Measurements from ENCODE around the gene TBC1D25. TPM values are rescaled to one million over a fixed set of nuclear protein-coding genes. Genes with fewer than 3 reads are reported as not detected.

The TBC1D25 gene
- total RNA-seq, 2 experiments from 2014 or later = 7.6 to 11.2 TPM

DNA sequence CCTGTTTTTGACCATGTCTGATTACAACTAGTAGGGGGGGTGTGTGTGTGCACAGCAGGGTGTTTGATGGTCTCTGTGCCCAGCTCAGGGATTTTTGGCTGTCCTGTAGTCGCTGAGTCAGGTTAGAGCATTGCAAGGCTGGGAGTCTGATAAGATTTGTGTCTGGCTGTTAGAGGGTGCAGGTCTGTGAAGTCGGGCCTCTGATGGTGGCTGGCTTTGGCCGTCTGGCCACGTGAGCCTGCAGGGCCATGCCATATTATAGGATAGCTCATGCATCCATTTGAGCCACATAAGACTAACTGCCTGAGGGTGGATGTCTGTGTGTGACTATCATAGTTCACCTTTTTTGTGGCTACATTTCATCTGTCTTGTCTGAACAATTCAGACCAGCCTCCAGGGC, 25.8 kb upstream of the TBC1D25 start:
- Histone ChIP-seq H3K4me1 (ENCODE audit: insufficient read depth, low read length, poor library complexity, severe bottlenecking) (peaks cover 18% of the 10 kb centered on the region), H3K9me2 (ENCODE audit: insufficient read depth, low read length) (no peaks in the 10 kb centered on the region), H3K4me3 (ENCODE audit: low read depth, low read length, poor library complexity, severe bottlenecking) (no peak overlapping the region), H2AFZ (ENCODE audit: low read length) (no peak overlapping the region), H3K36me3 (ENCODE audit: insufficient read depth, low read length) (no peaks in the 10 kb centered on the region), H3K4me2 (ENCODE audit: low read length) (no peak overlapping the region), H3K9me3 (ENCODE audit: low read length) (no peaks in the 10 kb centered on the region), H4K20me1 (ENCODE audit: insufficient read depth, low read length) (no peaks in the 10 kb centered on the region), H3K79me2 (ENCODE audit: insufficient read depth, low read depth, low read length) (no peaks in the 10 kb centered on the region), H3K27ac (ENCODE audit: low read depth, low read length, poor library complexity, severe bottlenecking) (no peak overlapping the region)
- intact Hi-C loops (cut with micrococcal nuclease; ENCODE audit: unreplicated experiment) = no loop called here
- no TSS peak for BruUV-seq (replicated peaks)
- ChIA-PET POLR2A (no interaction called here), CTCF (ENCODE audit: unreplicated experiment) (no interaction called here)
- no peak for DNase-seq (ENCODE audit: low spot score)
- TF ChIP-seq EZH2phosphoT487 (IDR thresholded peaks at IDR 0.05; ENCODE audit: borderline replicate concordance, low read depth, low read length) = no peak

DNA sequence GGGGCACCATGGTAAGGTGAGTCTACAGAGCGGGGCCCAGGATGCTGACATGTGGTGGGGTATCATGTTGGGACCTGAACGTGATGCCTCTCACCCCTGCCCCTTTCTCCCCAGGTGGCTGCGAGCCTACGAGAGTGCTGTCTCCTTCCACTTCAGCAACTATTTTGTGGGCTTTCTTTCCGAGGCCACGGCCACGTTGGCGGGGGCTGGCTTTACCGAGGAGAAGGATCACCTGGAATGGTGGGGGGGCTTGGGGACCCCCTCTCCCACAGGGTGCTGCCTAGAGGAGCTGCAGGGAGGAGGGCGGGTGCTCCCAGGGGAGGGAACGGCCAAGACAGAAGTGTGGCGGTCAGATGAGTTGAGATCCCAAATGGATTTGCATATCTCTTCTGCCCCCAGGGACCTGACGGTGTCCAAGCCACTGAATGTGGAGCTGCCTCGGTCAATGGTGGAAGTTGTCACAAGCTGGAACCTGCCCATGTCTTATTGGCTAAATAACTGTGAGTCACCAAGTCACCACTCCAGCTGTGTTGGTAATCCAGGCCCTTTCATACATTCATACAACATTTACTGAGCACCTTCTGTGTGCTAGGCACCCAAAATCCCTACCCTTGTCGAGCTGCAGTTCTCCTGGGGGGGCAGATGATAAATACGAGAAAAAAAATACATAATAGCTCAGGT, 25.2 kb upstream of the TBC1D25 start:
- H3K27ac ChIP-seq (ENCODE audit: low read depth, low read length, poor library complexity, severe bottlenecking) = no peak overlapping the region
- no TSS peak for BruUV-seq (replicated peaks)
- H3K4me1 ChIP-seq (ENCODE audit: insufficient read depth, low read length, poor library complexity, severe bottlenecking) = peaks cover 22% of the 10 kb centered on the region
- H3K79me2 ChIP-seq (ENCODE audit: insufficient read depth, low read depth, low read length) = no peaks in the 10 kb centered on the region
- no peak overlapping the region for H3K4me2 ChIP-seq (ENCODE audit: low read length)
- H3K9me2 ChIP-seq (ENCODE audit: insufficient read depth, low read length) = no peaks in the 10 kb centered on the region
- POLR2A ChIA-PET = no interaction called here
- no peaks in the 10 kb centered on the region for H4K20me1 ChIP-seq (ENCODE audit: insufficient read depth, low read length)
- TF ChIP-seq, protein P1, sequence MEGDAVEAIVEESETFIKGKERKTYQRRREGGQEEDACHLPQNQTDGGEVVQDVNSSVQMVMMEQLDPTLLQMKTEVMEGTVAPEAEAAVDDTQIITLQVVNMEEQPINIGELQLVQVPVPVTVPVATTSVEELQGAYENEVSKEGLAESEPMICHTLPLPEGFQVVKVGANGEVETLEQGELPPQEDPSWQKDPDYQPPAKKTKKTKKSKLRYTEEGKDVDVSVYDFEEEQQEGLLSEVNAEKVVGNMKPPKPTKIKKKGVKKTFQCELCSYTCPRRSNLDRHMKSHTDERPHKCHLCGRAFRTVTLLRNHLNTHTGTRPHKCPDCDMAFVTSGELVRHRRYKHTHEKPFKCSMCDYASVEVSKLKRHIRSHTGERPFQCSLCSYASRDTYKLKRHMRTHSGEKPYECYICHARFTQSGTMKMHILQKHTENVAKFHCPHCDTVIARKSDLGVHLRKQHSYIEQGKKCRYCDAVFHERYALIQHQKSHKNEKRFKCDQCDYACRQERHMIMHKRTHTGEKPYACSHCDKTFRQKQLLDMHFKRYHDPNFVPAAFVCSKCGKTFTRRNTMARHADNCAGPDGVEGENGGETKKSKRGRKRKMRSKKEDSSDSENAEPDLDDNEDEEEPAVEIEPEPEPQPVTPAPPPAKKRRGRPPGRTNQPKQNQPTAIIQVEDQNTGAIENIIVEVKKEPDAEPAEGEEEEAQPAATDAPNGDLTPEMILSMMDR (conservative IDR thresholded peaks at IDR 0.05; ENCODE audit: low read length) = no peak
- TF ChIP-seq EZH2phosphoT487 (IDR thresholded peaks at IDR 0.05; ENCODE audit: borderline replicate concordance, low read depth, low read length) = no peak
- CTCF ChIA-PET (ENCODE audit: unreplicated experiment) = no interaction called here
- intact Hi-C loops (cut with micrococcal nuclease; ENCODE audit: unreplicated experiment) = no loop called here
- no peak for DNase-seq (ENCODE audit: low spot score)
- no peak overlapping the region for H2AFZ ChIP-seq (ENCODE audit: low read length)
- H3K36me3 ChIP-seq (ENCODE audit: insufficient read depth, low read length) = no peaks in the 10 kb centered on the region
- no peak overlapping the region for H3K4me3 ChIP-seq (ENCODE audit: low read depth, low read length, poor library complexity, severe bottlenecking)
- no peaks in the 10 kb centered on the region for H3K9me3 ChIP-seq (ENCODE audit: low read length)

DNA sequence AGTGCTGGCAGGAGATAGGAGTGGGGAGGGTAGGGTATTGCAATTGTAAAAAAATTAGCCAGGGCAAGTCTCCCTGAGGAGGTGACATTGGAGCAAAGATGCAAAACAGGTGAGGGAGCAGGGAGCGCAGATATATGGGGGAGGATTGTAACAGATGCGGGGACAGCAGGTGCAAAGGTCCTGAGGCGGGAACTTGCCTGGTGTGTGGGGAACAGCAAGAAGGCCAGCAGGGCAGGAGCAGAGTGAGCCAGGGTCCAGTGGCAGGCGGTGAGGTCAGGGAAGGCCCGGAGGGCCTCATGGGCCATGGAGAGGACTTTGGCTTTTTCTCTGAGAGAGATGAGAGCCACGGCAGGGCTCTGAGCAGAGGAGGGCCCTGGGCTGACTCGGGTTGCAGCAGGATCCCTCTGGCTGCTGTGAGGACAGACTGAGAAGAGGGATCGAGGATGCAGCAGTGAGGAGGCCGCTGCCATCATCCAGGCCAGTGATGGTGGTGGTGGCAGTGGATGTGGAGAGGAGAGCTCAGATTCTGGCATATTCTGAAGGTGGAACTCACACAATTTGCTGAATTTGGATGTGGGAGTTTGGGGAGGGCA, 24.6 kb upstream of the TBC1D25 start:
- no peak for DNase-seq (ENCODE audit: low spot score)
- no peaks in the 10 kb centered on the region for H3K36me3 ChIP-seq (ENCODE audit: insufficient read depth, low read length)
- TF ChIP-seq, protein P1 (conservative IDR thresholded peaks at IDR 0.05; ENCODE audit: low read length) = no peak
- TF ChIP-seq EZH2phosphoT487 (IDR thresholded peaks at IDR 0.05; ENCODE audit: borderline replicate concordance, low read depth, low read length) = no peak
- H3K27ac ChIP-seq (ENCODE audit: low read depth, low read length, poor library complexity, severe bottlenecking) = no peak overlapping the region
- POLR2A ChIA-PET = no interaction called here
- no peak overlapping the region for H3K4me3 ChIP-seq (ENCODE audit: low read depth, low read length, poor library complexity, severe bottlenecking)
- H3K4me2 ChIP-seq (ENCODE audit: low read length) = no peak overlapping the region
- no TSS peak for BruUV-seq (replicated peaks)
- CTCF ChIA-PET (ENCODE audit: unreplicated experiment) = no interaction called here
- peaks cover 24% of the 10 kb centered on the region for H3K4me1 ChIP-seq (ENCODE audit: insufficient read depth, low read length, poor library complexity, severe bottlenecking)
- no peaks in the 10 kb centered on the region for H3K9me2 ChIP-seq (ENCODE audit: insufficient read depth, low read length)
- intact Hi-C loops (cut with micrococcal nuclease; ENCODE audit: unreplicated experiment) = no loop called here
- no peaks in the 10 kb centered on the region for H4K20me1 ChIP-seq (ENCODE audit: insufficient read depth, low read length)
- H3K79me2 ChIP-seq (ENCODE audit: insufficient read depth, low read depth, low read length) = no peaks in the 10 kb centered on the region
- H3K9me3 ChIP-seq (ENCODE audit: low read length) = no peaks in the 10 kb centered on the region
- H2AFZ ChIP-seq (ENCODE audit: low read length) = no peak overlapping the region

Measured in OCI-LY7 (cell line).